Esophagus squamous epithelium (tissue), 4 donors: ENCODE results near the gene MRPL2.

ENCODE experiments used
- CTCF ChIP-seq, 6 experiments: fragments of 450-650 bp in 4 of 6; fragments of 200-600 bp in 2 of 6; sonication (generic) in 2 of 6; IDR thresholded peaks; one replicate each; pipeline ENCODE4 v1.5.1; 2016 to 2019; ENCODE audit warnings: antibody characterized with exemption in 6 of 6, mild to moderate bottlenecking in 4 of 6, moderate library complexity in 4 of 6
- POLR2A ChIP-seq, 4 donors: fragments of 450-650 bp; IDR thresholded peaks; one replicate each; pipeline ENCODE4 v1.6.1; 2017; ENCODE audit warnings: antibody characterized with exemption in 4 of 4, mild to moderate bottlenecking in 4 of 4, moderate library complexity in 3 of 4

- TF ChIP-seq CTCF (IDR thresholded peaks at IDR 0.05) (no peak), POLR2A (IDR thresholded peaks at IDR 0.05) (no peak)
These were observed 34.8 kb downstream of the MRPL2 start for GRCh38 chr6:43024436-43024835.
